GM15510 (cell line): ENCODE measurements around the gene BMP10.

Experiments
- POLR2A ChIP-seq: IDR thresholded peaks from 3 replicates; pipeline ENCODE4 v1.6.1; 2011; ENCODE audit warnings: borderline replicate concordance; ENCODE audit not compliant: insufficient read length; ENCODE audit errors: extremely low read depth

The BMP10 gene

DNA sequence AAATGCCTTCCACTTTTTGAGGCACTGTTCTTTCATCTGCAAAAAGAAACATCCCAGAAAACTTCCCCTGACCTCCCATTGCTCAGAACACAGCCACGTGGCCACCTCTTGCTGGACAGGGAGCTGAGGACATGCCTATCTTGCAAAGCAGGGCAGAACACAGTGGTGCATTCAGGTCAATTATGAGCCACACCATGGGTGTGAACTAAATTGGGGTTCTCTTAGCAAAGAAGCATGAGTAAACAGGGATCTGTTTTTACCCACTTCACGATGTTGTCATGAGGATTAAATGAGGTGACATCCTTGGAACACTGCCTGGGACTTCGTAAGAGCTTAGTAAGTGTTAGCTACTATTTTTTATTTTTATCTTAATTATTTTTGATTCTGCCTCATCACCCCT lies 25.1 kb downstream of the BMP10 start:
- TF ChIP-seq POLR2A = no peak

- no peak for TF ChIP-seq POLR2A
Measured at GRCh38 chr2:68845043-68845442, 26.2 kb downstream of the BMP10 start.

GRCh38 chr2:68839260-68839833 lies 31.9 kb downstream of the BMP10 start:
- no peak for TF ChIP-seq POLR2A

- TF ChIP-seq POLR2A = no peak
Measured at GRCh38 chr2:68838641-68839040, 32.6 kb downstream of the BMP10 start.

- TF ChIP-seq POLR2A = no peak
Measured at GRCh38 chr2:68837861-68838341, 33.3 kb downstream of the BMP10 start.

DNA sequence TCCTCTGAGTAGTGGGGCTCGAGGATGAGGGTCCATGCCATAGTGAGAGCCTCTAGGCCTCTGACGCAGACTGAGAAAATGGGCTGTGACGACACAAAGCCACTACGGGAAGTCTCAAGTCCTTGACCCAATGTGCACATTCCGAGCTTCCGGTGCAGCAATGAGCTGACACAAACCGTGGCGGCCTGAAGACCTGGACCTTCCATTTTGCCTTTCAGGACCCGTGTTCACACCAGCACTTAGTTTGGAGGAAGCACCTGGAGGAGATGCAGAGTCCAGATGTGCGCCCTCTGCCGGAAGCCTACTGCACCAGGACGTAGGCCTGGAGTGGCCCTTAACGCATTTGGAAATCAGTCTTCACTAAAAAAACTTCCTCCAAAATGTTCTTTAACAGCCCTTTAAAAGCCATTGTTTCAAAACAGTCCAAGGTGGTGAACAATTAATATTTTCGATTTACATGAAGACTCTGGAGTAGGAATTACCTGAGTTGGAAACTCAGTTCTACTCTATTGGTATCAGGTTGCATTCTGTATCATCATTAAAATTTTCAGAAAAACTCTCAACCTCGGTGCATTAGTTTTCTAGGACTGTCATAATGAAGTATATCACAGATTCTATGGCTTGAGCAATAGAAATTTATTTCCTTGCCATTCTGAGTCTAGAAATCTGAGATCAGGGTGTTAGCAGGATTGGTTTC lies 33.9 kb downstream of the BMP10 start:
- no peak for TF ChIP-seq POLR2A

DNA sequence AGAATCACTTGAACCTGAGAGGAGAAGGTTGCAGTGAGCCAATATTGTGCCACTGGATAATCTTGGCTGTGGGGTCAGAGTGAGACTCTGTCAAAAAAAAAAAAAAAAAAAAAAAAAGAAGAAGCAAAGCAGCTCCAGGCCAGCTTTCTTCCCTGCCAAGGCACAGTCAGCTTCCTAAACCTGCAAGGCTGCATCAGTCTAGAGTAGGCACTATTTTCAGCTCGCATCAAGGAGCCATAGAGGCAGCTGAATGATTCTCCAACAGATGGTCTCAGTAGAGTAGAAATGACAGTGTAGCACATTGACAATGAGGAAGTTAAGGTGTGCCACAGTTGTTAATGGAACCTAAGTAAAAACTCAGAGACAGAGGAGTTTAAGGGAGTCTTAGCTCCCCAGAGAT lies 35.6 kb downstream of the BMP10 start:
- no peak for TF ChIP-seq POLR2A

- TF ChIP-seq POLR2A = no peak
Measured at GRCh38 chr2:68834737-68835376, 36.3 kb downstream of the BMP10 start.

- TF ChIP-seq POLR2A = no peak
Measured at GRCh38 chr2:68833162-68833561, 38.0 kb downstream of the BMP10 start.

DNA sequence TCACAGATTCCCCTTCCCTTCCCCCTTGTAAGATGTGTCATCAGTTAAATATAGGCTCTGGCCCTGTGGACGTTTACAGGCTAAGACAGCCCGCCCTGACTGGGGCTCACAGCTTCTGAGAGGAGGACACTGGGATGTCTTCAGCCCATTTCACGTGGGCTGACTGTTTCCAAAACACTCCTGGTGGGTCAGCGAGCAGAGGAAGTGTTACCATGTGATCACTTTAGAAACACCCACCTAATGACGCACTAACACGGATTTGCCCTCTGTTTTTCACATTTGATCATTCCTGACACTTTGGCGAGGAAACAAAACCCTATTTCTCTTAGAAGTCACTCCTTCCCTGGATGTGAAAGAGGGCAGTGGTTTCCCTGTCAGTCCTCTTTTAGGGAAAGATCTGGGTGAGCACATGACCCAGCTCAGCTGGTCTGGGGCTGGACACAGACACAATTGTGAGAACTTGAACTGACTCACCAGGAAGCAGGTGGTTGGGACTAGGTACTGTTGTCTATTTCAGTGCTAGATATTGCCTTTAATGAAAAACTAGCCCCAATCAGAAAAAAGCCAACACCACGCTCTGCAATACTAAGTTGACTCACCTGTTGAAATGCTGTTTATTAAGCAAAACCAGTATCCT lies 38.8 kb downstream of the BMP10 start:
- no peak for TF ChIP-seq POLR2A

- TF ChIP-seq POLR2A = no peak
Measured at GRCh38 chr2:68831686-68832232, 39.4 kb downstream of the BMP10 start.

- no peak for TF ChIP-seq POLR2A
Measured at GRCh38 chr2:68829749-68830148, 41.4 kb downstream of the BMP10 start.

DNA sequence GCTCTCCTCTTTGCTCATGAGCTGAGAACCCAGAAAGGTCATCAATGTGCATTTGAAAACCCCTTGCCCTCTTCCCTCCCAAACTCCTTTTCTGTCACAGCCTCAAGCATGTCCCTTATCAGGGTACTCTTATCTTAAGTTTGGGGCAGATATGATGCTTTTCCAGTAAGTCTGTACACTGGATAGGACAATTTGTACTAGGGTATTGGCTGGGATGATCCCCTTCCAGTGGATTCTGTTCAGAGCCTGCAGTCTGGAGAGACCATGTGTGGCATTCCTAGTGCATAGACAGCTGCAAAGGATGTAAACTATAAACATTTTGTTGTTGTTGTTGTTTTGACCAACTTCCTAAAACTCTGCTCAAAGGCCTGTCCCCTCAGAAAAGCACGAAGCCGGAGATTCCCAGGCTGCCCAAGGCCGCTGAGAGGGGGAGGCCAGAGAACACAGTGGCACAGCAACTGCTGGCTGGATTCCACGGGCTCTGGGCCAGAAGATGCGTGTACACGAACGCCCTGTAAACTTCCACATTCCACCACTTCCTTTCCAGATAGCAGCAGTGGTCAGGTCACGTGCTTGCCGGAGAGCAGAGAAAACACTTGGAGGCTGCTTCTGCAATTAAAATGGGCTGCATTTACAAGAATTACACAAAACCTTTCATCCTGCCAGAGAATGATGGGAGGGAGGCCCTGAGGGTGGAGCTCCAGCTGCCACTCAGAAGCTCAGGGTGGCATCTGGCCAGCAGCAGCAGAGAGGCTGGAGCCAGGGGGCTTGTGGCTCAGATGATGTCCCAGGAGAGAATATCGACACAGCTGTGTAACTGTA lies 42.1 kb downstream of the BMP10 start:
- no peak for TF ChIP-seq POLR2A

DNA sequence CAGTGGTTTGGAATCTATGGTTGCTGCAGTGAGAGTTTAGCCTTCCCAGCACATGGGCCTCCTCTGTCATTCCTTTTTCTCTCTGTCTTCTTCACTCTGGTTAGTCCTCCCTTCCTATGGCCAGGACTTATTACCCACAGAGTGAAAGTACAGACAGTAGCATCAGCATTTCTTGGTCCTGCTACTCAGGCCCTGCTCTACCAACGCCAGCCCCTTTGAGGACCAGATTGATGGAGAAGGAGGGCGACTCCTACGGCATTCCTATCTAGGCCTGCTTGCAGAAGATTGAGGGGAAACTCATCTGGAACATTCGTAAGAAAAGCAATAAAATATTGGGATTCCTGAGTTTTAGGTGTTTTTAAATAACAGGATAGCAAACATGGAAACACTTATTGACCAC lies 43.5 kb downstream of the BMP10 start:
- TF ChIP-seq POLR2A = no peak
